A673 (cell line): ENCODE measurements around the gene RPL4. TPM values are rescaled to one million over a fixed set of nuclear protein-coding genes. Genes with fewer than 3 reads are reported as not detected.

Source experiments
- BruUV-seq: library from RNA; stranded (reverse); fragments of 400-500 nt; replicated peaks from 2 replicates; lab custom pipeline; 2021; lab: Mats Ljungman, UMichigan
- CTCF ChIA-PET: fragments of 300-600 bp; sonication (Branson Sonifier 250); formaldehyde crosslinking; loops from one replicate; lab custom pipeline; 2022; ENCODE audit warnings: antibody characterized with exemption; lab: Charles Lee
- POLR2A ChIA-PET: fragments of 300-600 bp; sonication (Branson Sonifier 250); formaldehyde crosslinking; loops from one replicate; lab custom pipeline; 2022; ENCODE audit warnings: antibody characterized with exemption; ENCODE audit not compliant: low non-redundant PET; lab: Charles Lee
- DNase-seq: peaks from one replicate; pipeline ENCODE4 v3.0.0-alpha.2; 2015; ENCODE audit warnings: low spot score
- H3K27ac ChIP-seq: fragments of 200-600 bp; sonication (generic); 2 replicates; pipeline ENCODE4 v1.5.1; 2016; ENCODE audit warnings: mixed run types, low read depth, mild to moderate bottlenecking, mixed read lengths, antibody characterized with exemption, low read length; ENCODE audit not compliant: poor library complexity, severe bottlenecking
- H3K27me3 ChIP-seq: fragments of 200-600 bp; sonication (generic); replicated peaks from 2 replicates; pipeline ENCODE4 v1.6.1; 2017; ENCODE audit warnings: mixed run types, low read depth, mild to moderate bottlenecking, mixed read lengths, antibody characterized with exemption, low read length; ENCODE audit not compliant: insufficient read depth, poor library complexity
- H3K36me3 ChIP-seq: fragments of 200-600 bp; sonication (generic); 2 replicates; pipeline ENCODE4 v1.6.1; 2016; ENCODE audit warnings: mixed run types, mild to moderate bottlenecking, mixed read lengths, antibody characterized with exemption, low read length; ENCODE audit not compliant: insufficient read depth, poor library complexity, severe bottlenecking
- H3K4me1 ChIP-seq: fragments of 200-600 bp; sonication (generic); 2 replicates; pipeline ENCODE4 v1.6.1; 2017; ENCODE audit warnings: mixed run types, mild to moderate bottlenecking, mixed read lengths, antibody characterized with exemption, low read length; ENCODE audit not compliant: insufficient read depth, poor library complexity, severe bottlenecking
- H3K4me3 ChIP-seq: fragments of 200-600 bp; sonication (generic); 2 replicates; pipeline ENCODE4 v1.5.1; 2016; ENCODE audit warnings: low read depth, mixed run types, mild to moderate bottlenecking, mixed read lengths, low read length; ENCODE audit not compliant: poor library complexity, severe bottlenecking
- H3K9me3 ChIP-seq: fragments of 200-600 bp; sonication (generic); 2 replicates; pipeline ENCODE4 v1.6.1; 2016; ENCODE audit warnings: mixed run types, low read depth, mild to moderate bottlenecking, mixed read lengths, antibody characterized with exemption, low read length; ENCODE audit not compliant: poor library complexity, severe bottlenecking
- EZH2 ChIP-seq: fragments of 200-600 bp; sonication (generic); IDR thresholded peaks from 2 replicates; pipeline ENCODE4 v1.6.1; 2017; ENCODE audit warnings: borderline replicate concordance, low read depth, mild to moderate bottlenecking, mixed read lengths, antibody characterized with exemption, low read length; ENCODE audit not compliant: poor library complexity, severe bottlenecking
- intact Hi-C: fragments of 100-400 bp; cut with micrococcal nuclease; formaldehyde crosslinking; loops from one replicate; pipeline ENCODE4 v1.10.0; 2022; ENCODE audit not compliant: unreplicated experiment
- total RNA-seq: library from RNA; stranded (reverse); gene quantifications from 2 replicates; pipeline ENCODE4 v1.2.3, GENCODE V29; 2021
- TF ChIP-seq, protein P1 (sequence below): fragments of 300-800, 200-600 bp; sonication (generic); conservative IDR thresholded peaks from 2 replicates; pipeline ENCODE4 v1.5.1; 2017; ENCODE audit warnings: low read depth, mild to moderate bottlenecking, antibody characterized with exemption, low read length, moderate library complexity, mixed read lengths

Gene RPL4
- total RNA-seq, 1 experiment from 2014 or later, result 2,830 TPM

DNA sequence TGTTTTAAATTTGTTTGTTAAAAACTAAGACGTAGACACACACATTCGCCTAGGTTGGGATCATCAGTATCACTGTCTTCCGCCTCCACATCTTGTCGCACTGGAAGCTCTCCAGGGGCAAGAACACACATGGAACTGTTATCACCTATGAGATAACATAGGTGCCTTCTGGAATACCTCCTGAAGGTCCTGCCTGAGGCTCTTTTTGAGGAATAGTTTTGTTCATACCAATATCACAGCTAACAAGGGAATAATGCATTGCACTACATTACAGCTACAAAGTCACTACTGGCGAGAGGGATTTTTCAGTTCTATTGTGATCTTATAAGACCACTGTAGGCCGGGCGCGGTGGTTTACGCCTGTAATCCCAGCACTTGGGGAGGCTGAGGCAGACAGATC is 30.4 kb upstream of the RPL4 start:
- no peaks in the 10 kb centered on the region for H3K27me3 ChIP-seq
- no peaks in the 10 kb centered on the region for H3K9me3 ChIP-seq
- BruUV-seq, result no TSS peak
- no peak overlapping the region for H3K4me3 ChIP-seq
- H3K36me3 ChIP-seq, result peaks cover 5% of the 10 kb centered on the region
- H3K27ac ChIP-seq, result no peak overlapping the region
- H3K4me1 ChIP-seq, result no peaks in the 10 kb centered on the region
- TF ChIP-seq EZH2, result no peak
- TF ChIP-seq, protein P1, sequence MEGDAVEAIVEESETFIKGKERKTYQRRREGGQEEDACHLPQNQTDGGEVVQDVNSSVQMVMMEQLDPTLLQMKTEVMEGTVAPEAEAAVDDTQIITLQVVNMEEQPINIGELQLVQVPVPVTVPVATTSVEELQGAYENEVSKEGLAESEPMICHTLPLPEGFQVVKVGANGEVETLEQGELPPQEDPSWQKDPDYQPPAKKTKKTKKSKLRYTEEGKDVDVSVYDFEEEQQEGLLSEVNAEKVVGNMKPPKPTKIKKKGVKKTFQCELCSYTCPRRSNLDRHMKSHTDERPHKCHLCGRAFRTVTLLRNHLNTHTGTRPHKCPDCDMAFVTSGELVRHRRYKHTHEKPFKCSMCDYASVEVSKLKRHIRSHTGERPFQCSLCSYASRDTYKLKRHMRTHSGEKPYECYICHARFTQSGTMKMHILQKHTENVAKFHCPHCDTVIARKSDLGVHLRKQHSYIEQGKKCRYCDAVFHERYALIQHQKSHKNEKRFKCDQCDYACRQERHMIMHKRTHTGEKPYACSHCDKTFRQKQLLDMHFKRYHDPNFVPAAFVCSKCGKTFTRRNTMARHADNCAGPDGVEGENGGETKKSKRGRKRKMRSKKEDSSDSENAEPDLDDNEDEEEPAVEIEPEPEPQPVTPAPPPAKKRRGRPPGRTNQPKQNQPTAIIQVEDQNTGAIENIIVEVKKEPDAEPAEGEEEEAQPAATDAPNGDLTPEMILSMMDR, result no peak
- POLR2A ChIA-PET, result no interaction called here
- CTCF ChIA-PET, result no interaction called here
- intact Hi-C loops, result no loop called here
- no peak for DNase-seq

DNA sequence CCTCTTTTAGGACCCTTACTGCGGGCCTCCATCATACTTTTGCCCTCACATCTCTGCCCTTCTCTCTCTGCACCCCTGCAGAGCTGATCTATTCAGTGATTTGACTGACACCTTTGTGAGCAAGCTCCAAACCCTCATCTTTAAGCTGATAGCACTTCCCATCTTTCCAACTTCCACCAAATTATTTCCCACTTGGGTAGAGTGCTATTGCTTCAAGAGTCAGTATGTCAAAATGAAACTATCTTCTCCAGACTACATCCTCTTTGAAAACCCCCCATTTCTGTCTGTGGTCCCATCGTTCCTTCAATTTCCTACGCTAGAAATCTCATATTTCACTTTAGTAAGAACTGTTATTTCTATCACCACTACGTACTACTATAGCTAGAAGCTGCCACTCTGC is 20.2 kb upstream of the RPL4 start:
- H3K9me3 ChIP-seq, result no peaks in the 10 kb centered on the region
- ChIA-PET POLR2A (interaction anchor here (0.7 kb wide), 1 partner anchor 1220 kb away, joined by 3 read pairs; no protein-coding TSS in a partner anchor), CTCF (no interaction called here)
- DNase-seq, result no peak
- intact Hi-C loops, result no loop called here
- no TSS peak for BruUV-seq
- TF ChIP-seq, protein P1, result no peak
- no peak for TF ChIP-seq EZH2
- no peak overlapping the region for H3K27ac ChIP-seq
- H3K4me3 ChIP-seq, result no peak overlapping the region
- H3K27me3 ChIP-seq, result no peaks in the 10 kb centered on the region
- peaks cover 23% of the 10 kb centered on the region for H3K36me3 ChIP-seq
- H3K4me1 ChIP-seq, result no peaks in the 10 kb centered on the region

DNA sequence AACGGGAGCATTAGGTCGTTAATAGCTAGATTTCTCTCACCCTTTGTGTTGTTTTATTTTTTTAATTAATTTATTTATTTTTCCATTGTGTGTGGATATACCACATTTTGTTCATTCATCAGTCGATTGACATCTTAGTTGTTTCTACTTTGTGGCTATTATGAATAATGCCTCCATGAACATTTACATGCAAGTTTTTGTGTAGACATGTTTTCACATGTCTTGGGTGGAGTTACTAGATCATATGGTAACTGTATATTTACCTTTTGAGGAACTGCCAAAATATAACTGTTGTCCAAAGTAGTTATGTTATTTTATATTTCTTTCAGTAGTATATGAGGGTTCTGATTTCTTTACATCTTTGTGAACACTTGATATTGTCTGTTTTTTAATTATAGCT is 19.3 kb upstream of the RPL4 start:
- POLR2A ChIA-PET, result no interaction called here

More for the DNA sequence above, 19.3 kb upstream of the RPL4 start:
- Histone ChIP-seq H3K4me3 (no peak overlapping the region), H3K27me3 (no peaks in the 10 kb centered on the region), H3K9me3 (no peaks in the 10 kb centered on the region), H3K4me1 (no peaks in the 10 kb centered on the region), H3K36me3 (peaks cover 14% of the 10 kb centered on the region), H3K27ac (no peak overlapping the region)
- no peak for TF ChIP-seq EZH2
- TF ChIP-seq, protein P1, result no peak
- CTCF ChIA-PET, result no interaction called here
- intact Hi-C loops, result no loop called here
- BruUV-seq, result no TSS peak
- no peak for DNase-seq
